Measurements from ENCODE around the gene TMEM119. TPM values are rescaled to one million over a fixed set of nuclear protein-coding genes. Genes with fewer than 3 reads are reported as not detected.

TMEM119 gene
- total and polyA plus RNA-seq, 2 of the 13 experiments (the other 11 are each of a cell fraction or from before 2014, with no cell fraction given): not detected

DNA sequence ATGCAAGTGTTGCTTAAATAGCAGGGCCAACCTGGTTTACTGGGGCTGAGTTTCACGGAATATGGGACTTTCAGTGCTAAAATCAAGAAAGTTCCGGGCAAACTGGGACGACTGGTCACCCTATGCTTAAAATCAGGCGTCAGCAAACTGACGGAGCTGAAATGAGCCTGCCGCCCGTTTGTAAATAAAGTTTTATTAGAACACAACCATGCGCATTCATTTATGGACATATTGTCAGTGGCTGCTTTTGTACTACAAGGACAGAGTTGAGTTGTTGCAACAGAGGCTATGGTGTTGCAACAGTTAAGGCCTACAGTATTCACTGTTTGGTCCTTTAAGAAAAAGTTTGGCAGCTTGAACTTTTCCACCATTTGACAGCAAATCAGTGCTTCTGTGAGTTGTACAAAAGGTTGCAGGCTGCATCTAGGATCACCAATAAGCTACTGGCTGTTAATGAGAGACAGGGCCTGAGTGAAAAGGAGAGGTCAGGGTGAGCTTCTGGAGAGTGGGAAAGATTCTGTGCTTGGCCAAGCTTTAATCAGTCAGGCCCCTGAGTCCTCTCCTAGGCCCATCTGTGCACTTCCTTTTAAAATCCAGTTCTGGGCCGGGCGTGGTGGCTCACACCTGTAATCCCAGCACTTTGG is 22.5 kb upstream of the TMEM119 start (continued):
- TF ChIP-seq MXD4 (CRISPR knock-in tag; IDR thresholded peaks at IDR 0.05) (no peak), KLF16 (CRISPR knock-in tag; IDR thresholded peaks at IDR 0.05) (peak in 1 of 2 experiments; percentile 26; a peak in 1 of 4 replicates), GATAD2A (CRISPR knock-in tag; IDR thresholded peaks at IDR 0.05) (peak; percentile 69), HNF4G (IDR thresholded peaks at IDR 0.05; ENCODE audit: borderline replicate concordance, low read depth, low read length) (no peak), HNF4G (CRISPR knock-in tag; IDR thresholded peaks at IDR 0.05; ENCODE audit: borderline replicate concordance, low read depth) (no peak), ZNF879 (CRISPR knock-in tag; IDR thresholded peaks at IDR 0.05) (no peak), MIER3 (CRISPR knock-in tag; IDR thresholded peaks at IDR 0.05; ENCODE audit: borderline replicate concordance) (peak; percentile 21; the same call in 1 of the 2 replicates), CBFB (CRISPR knock-in tag; IDR thresholded peaks at IDR 0.05) (no peak), KDM5B (CRISPR knock-in tag; IDR thresholded peaks at IDR 0.05; ENCODE audit: borderline replicate concordance) (no peak), RBM22 (optimal IDR thresholded peaks at IDR 0.05; ENCODE audit: low read length) (no peak), SRSF4 (IDR thresholded peaks at IDR 0.05; ENCODE audit: low read depth, low read length, poor library complexity, severe bottlenecking) (no peak), SRF (IDR thresholded peaks at IDR 0.05; ENCODE audit: low read depth, low read length) (peak; percentile 53; the same call in 1 of the 2 replicates), ARHGAP35 (CRISPR knock-in tag; IDR thresholded peaks at IDR 0.05; ENCODE audit: borderline replicate concordance) (no peak), ZNF883 (CRISPR knock-in tag; IDR thresholded peaks at IDR 0.05; ENCODE audit: not compliant biosample characterization) (no peak), KAT7 (CRISPR knock-in tag; IDR thresholded peaks at IDR 0.05; ENCODE audit: borderline replicate concordance) (no peak), RERE (CRISPR knock-in tag; IDR thresholded peaks at IDR 0.05; ENCODE audit: low read depth) (no peak)
- TF ChIP-seq, protein P1, sequence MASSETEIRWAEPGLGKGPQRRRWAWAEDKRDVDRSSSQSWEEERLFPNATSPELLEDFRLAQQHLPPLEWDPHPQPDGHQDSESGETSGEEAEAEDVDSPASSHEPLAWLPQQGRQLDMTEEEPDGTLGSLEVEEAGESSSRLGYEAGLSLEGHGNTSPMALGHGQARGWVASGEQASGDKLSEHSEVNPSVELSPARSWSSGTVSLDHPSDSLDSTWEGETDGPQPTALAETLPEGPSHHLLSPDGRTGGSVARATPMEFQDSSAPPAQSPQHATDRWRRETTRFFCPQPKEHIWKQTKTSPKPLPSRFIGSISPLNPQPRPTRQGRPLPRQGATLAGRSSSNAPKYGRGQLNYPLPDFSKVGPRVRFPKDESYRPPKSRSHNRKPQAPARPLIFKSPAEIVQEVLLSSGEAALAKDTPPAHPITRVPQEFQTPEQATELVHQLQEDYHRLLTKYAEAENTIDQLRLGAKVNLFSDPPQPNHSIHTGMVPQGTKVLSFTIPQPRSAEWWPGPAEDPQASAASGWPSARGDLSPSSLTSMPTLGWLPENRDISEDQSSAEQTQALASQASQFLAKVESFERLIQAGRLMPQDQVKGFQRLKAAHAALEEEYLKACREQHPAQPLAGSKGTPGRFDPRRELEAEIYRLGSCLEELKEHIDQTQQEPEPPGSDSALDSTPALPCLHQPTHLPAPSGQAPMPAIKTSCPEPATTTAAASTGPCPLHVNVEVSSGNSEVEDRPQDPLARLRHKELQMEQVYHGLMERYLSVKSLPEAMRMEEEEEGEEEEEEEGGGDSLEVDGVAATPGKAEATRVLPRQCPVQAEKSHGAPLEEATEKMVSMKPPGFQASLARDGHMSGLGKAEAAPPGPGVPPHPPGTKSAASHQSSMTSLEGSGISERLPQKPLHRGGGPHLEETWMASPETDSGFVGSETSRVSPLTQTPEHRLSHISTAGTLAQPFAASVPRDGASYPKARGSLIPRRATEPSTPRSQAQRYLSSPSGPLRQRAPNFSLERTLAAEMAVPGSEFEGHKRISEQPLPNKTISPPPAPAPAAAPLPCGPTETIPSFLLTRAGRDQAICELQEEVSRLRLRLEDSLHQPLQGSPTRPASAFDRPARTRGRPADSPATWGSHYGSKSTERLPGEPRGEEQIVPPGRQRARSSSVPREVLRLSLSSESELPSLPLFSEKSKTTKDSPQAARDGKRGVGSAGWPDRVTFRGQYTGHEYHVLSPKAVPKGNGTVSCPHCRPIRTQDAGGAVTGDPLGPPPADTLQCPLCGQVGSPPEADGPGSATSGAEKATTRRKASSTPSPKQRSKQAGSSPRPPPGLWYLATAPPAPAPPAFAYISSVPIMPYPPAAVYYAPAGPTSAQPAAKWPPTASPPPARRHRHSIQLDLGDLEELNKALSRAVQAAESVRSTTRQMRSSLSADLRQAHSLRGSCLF (CRISPR knock-in tag; IDR thresholded peaks at IDR 0.05; ENCODE audit: borderline replicate concordance): no peak
- TF ChIP-seq, protein P2, sequence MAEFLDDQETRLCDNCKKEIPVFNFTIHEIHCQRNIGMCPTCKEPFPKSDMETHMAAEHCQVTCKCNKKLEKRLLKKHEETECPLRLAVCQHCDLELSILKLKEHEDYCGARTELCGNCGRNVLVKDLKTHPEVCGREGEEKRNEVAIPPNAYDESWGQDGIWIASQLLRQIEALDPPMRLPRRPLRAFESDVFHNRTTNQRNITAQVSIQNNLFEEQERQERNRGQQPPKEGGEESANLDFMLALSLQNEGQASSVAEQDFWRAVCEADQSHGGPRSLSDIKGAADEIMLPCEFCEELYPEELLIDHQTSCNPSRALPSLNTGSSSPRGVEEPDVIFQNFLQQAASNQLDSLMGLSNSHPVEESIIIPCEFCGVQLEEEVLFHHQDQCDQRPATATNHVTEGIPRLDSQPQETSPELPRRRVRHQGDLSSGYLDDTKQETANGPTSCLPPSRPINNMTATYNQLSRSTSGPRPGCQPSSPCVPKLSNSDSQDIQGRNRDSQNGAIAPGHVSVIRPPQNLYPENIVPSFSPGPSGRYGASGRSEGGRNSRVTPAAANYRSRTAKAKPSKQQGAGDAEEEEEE (CRISPR knock-in tag; IDR thresholded peaks at IDR 0.05; ENCODE audit: borderline replicate concordance): no peak
